Measurements from ENCODE around the gene COL23A1. TPM values are rescaled to one million over a fixed set of nuclear protein-coding genes. Genes with fewer than 3 reads are reported as not detected.

COL23A1 gene
- total and polyA plus RNA-seq, 2 experiments from 2014 or later: 4.8 to 8.2 TPM

GRCh38 chr5:178545176-178545575 is 45.0 kb downstream of the COL23A1 start (continued):
- TF ChIP-seq, protein P1, sequence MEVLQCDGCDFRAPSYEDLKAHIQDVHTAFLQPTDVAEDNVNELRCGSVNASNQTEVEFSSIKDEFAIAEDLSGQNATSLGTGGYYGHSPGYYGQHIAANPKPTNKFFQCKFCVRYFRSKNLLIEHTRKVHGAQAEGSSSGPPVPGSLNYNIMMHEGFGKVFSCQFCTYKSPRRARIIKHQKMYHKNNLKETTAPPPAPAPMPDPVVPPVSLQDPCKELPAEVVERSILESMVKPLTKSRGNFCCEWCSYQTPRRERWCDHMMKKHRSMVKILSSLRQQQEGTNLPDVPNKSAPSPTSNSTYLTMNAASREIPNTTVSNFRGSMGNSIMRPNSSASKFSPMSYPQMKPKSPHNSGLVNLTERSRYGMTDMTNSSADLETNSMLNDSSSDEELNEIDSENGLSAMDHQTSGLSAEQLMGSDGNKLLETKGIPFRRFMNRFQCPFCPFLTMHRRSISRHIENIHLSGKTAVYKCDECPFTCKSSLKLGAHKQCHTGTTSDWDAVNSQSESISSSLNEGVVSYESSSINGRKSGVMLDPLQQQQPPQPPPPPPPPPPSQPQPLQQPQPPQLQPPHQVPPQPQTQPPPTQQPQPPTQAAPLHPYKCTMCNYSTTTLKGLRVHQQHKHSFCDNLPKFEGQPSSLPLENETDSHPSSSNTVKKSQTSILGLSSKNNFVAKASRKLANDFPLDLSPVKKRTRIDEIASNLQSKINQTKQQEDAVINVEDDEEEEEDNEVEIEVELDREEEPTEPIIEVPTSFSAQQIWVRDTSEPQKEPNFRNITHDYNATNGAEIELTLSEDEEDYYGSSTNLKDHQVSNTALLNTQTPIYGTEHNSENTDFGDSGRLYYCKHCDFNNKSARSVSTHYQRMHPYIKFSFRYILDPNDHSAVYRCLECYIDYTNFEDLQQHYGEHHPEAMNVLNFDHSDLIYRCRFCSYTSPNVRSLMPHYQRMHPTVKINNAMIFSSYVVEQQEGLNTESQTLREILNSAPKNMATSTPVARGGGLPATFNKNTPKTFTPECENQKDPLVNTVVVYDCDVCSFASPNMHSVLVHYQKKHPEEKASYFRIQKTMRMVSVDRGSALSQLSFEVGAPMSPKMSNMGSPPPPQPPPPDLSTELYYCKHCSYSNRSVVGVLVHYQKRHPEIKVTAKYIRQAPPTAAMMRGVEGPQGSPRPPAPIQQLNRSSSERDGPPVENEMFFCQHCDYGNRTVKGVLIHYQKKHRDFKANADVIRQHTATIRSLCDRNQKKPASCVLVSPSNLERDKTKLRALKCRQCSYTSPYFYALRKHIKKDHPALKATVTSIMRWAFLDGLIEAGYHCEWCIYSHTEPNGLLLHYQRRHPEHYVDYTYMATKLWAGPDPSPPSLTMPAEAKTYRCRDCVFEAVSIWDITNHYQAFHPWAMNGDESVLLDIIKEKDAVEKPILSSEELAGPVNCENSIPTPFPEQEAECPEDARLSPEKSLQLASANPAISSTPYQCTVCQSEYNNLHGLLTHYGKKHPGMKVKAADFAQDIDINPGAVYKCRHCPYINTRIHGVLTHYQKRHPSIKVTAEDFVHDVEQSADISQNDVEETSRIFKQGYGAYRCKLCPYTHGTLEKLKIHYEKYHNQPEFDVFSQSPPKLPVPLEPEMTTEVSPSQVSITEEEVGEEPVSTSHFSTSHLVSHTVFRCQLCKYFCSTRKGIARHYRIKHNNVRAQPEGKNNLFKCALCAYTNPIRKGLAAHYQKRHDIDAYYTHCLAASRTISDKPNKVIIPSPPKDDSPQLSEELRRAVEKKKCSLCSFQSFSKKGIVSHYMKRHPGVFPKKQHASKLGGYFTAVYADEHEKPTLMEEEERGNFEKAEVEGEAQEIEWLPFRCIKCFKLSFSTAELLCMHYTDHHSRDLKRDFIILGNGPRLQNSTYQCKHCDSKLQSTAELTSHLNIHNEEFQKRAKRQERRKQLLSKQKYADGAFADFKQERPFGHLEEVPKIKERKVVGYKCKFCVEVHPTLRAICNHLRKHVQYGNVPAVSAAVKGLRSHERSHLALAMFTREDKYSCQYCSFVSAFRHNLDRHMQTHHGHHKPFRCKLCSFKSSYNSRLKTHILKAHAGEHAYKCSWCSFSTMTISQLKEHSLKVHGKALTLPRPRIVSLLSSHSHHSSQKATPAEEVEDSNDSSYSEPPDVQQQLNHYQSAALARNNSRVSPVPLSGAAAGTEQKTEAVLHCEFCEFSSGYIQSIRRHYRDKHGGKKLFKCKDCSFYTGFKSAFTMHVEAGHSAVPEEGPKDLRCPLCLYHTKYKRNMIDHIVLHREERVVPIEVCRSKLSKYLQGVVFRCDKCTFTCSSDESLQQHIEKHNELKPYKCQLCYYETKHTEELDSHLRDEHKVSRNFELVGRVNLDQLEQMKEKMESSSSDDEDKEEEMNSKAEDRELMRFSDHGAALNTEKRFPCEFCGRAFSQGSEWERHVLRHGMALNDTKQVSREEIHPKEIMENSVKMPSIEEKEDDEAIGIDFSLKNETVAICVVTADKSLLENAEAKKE (CRISPR knock-in tag; IDR thresholded peaks at IDR 0.05): no peak
- TF ChIP-seq ZNF331 (CRISPR knock-in tag; IDR thresholded peaks at IDR 0.05; ENCODE audit: low read depth): no peak
- no peak for TF ChIP-seq NANOG (IDR thresholded peaks at IDR 0.05; ENCODE audit: borderline replicate concordance)
- TF ChIP-seq STAT1 (IDR thresholded peaks at IDR 0.05; ENCODE audit: unreplicated experiment): no peak
- TF ChIP-seq EZH2phosphoT487 (IDR thresholded peaks at IDR 0.05; ENCODE audit: unreplicated experiment): no peak
- no peak for TF ChIP-seq POLR2AphosphoS5 (IDR thresholded peaks at IDR 0.05; ENCODE audit: low read depth)
- TF ChIP-seq CTCF (conservative IDR thresholded peaks at IDR 0.05; ENCODE audit: low read depth in 2 of 2): no peak
- TF ChIP-seq CREB1 (CRISPR knock-in tag; IDR thresholded peaks at IDR 0.05; ENCODE audit: low read depth): no peak
- TF ChIP-seq, protein P2, sequence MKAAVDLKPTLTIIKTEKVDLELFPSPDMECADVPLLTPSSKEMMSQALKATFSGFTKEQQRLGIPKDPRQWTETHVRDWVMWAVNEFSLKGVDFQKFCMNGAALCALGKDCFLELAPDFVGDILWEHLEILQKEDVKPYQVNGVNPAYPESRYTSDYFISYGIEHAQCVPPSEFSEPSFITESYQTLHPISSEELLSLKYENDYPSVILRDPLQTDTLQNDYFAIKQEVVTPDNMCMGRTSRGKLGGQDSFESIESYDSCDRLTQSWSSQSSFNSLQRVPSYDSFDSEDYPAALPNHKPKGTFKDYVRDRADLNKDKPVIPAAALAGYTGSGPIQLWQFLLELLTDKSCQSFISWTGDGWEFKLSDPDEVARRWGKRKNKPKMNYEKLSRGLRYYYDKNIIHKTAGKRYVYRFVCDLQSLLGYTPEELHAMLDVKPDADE (IDR thresholded peaks at IDR 0.05): no peak

All from GM23338 (cell line).